Activated CD4-positive, alpha-beta memory T cell treated with anti-CD3 and anti-CD28 coated beads for 36 hours (primary cell): ENCODE results near the gene USP34. TPM values are rescaled to one million over a fixed set of nuclear protein-coding genes. Genes with fewer than 3 reads are reported as not detected.

ENCODE experiments used
- CTCF ChIA-PET: fragments of 350-600 bp; sonication (Branson Sonifier 250); formaldehyde crosslinking; loops from one replicate; lab custom pipeline; 2021; ENCODE audit warnings: antibody characterized with exemption, inconsistent platforms; lab: Charles Lee
- POLR2A ChIA-PET: fragments of 350-600 bp; sonication (Branson Sonifier 250); formaldehyde crosslinking; loops from one replicate; lab custom pipeline; 2021; ENCODE audit warnings: antibody characterized with exemption; lab: Charles Lee
- DNase-seq: peaks from one replicate; pipeline ENCODE4 v3.0.0-alpha.2; 2020
- H3K27ac Mint-ChIP-seq: one replicate; pipeline ENCODE4 v1.8.0; 2021; ENCODE audit warnings: mixed read lengths
- H3K27me3 Mint-ChIP-seq: one replicate; pipeline ENCODE4 v1.8.0; 2021; ENCODE audit warnings: mixed read lengths
- H3K36me3 Mint-ChIP-seq: one replicate; pipeline ENCODE4 v1.8.0; 2021; ENCODE audit warnings: mixed read lengths
- H3K4me1 Mint-ChIP-seq: one replicate; pipeline ENCODE4 v1.8.0; 2021; ENCODE audit warnings: low read depth, mixed read lengths
- H3K4me3 Mint-ChIP-seq: one replicate; pipeline ENCODE4 v1.8.0; 2021; ENCODE audit warnings: mild to moderate bottlenecking, mixed read lengths
- H3K9me3 Mint-ChIP-seq: one replicate; pipeline ENCODE4 v1.8.0; 2021; ENCODE audit warnings: mixed read lengths
- intact Hi-C: fragments of 100-400 bp; cut with micrococcal nuclease; formaldehyde crosslinking; loops from one replicate; pipeline ENCODE4 v1.15.1; 2023
- total RNA-seq, 2 experiments: library from RNA; stranded (reverse); gene quantifications; one replicate each; pipeline ENCODE4 v1.2.3, GENCODE V29; 2021

USP34 gene
- total RNA-seq, 2 experiments from 2014 or later: 61.1 to 69.4 TPM

DNA sequence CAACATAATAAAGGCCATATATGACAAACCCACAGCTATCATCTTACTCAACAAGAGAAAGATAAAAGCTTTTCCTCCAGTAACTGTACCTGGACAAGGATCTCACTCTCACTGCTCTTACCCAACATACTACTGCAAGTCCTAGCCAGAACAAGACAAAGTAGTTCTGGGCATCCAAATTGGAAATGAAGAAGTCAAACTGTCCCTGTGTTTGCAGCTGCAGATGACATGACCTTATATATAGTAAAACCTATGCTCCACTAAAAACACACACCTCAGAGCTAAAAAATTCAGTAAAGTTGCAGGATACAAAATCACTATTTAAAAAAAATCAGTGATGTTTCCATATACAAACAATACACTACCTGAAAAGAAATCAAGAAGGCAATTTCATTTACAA is 32.2 kb downstream of the USP34 start:
- H3K4me1 Mint-ChIP-seq: peaks cover 67% of the 10 kb centered on the region
- H3K27me3 Mint-ChIP-seq: no peaks in the 10 kb centered on the region
- POLR2A ChIA-PET: interaction anchor here (0.6 kb wide), 1 partner anchor 269 kb away, joined by 3 read pairs; no protein-coding TSS in a partner anchor
- no peak for DNase-seq
- no peak overlapping the region for H3K4me3 Mint-ChIP-seq
- CTCF ChIA-PET: interaction anchor here (0.5 to 1.1 kb wide), 3 partner anchors 12 to 394 kb away, joined by 3 to 6 read pairs (median 5); no protein-coding TSS in a partner anchor
- intact Hi-C loops: no loop called here
- peaks cover 17% of the 10 kb centered on the region for H3K9me3 Mint-ChIP-seq
- H3K36me3 Mint-ChIP-seq: peaks cover 13% of the 10 kb centered on the region
- H3K27ac Mint-ChIP-seq: no peak overlapping the region

DNA sequence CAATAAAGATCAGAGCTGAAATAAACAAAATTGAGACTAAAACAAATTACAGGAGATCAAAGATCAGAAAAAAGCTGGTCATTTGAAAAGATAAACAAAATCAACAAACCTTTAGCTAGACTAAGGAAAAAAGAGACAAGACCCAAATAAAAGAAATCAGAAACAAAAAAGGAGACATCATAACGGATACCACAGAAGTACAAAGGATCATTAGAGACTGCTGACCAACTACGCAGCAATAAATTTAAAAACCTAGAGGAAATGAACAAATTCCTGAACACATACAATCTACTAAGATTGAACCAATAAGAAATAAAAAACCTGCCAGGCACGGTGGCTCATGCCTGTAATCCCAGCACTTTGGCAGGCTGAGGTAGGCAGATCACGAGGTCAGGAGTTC is 33.7 kb downstream of the USP34 start:
- peaks cover 15% of the 10 kb centered on the region for H3K36me3 Mint-ChIP-seq
- POLR2A ChIA-PET: no interaction called here
- no peak overlapping the region for H3K4me3 Mint-ChIP-seq
- H3K9me3 Mint-ChIP-seq: peaks cover 17% of the 10 kb centered on the region
- no peak for DNase-seq
- intact Hi-C loops: no loop called here
- no peaks in the 10 kb centered on the region for H3K27me3 Mint-ChIP-seq
- peaks cover 62% of the 10 kb centered on the region for H3K4me1 Mint-ChIP-seq
- CTCF ChIA-PET: no interaction called here
- H3K27ac Mint-ChIP-seq: no peak overlapping the region

- intact Hi-C loops: no loop called here
- DNase-seq: no peak
- Mint-ChIP-seq H3K4me1 (peaks cover 55% of the 10 kb centered on the region), H3K9me3 (peaks cover 17% of the 10 kb centered on the region), H3K36me3 (peaks cover 15% of the 10 kb centered on the region), H3K4me3 (no peak overlapping the region), H3K27ac (no peak overlapping the region), H3K27me3 (no peaks in the 10 kb centered on the region)
- POLR2A ChIA-PET: no interaction called here
- CTCF ChIA-PET: interaction anchor here (0.6 kb wide), 1 partner anchor 145 kb away, joined by 3 read pairs; no protein-coding TSS in a partner anchor
Measured at GRCh38 chr2:61436092-61436491, 34.8 kb downstream of the USP34 start.

GRCh38 chr2:61435291-61435690 is 35.6 kb downstream of the USP34 start:
- Mint-ChIP-seq H3K27me3 (no peaks in the 10 kb centered on the region), H3K9me3 (peaks cover 17% of the 10 kb centered on the region), H3K4me3 (no peak overlapping the region), H3K4me1 (peaks cover 59% of the 10 kb centered on the region), H3K27ac (peak overlapping the region; percentile 46), H3K36me3 (peaks cover 15% of the 10 kb centered on the region)
- intact Hi-C loops: no loop called here
- CTCF ChIA-PET: no interaction called here
- DNase-seq: no peak
- POLR2A ChIA-PET: no interaction called here

DNA sequence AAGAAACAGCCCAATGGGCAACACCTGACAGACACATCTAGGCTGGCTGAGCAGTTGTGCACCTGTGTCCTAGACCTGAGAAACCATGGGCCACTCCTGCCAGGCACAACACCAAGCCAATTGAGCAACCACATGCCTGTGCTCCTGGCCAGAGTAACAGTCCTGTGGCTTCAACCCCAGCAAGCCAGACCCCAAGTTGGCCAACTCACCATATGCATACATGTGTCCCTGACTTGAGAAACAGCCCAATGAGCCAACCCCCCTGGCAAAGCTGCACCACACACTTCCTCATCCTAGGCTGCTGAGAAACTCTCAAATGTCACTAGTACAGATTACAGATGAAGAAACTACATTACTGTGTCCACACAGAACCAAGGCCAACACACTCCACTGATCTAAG is 36.6 kb downstream of the USP34 start:
- H3K9me3 Mint-ChIP-seq: peaks cover 17% of the 10 kb centered on the region
- intact Hi-C loops: no loop called here
- DNase-seq: no peak
- peaks cover 15% of the 10 kb centered on the region for H3K36me3 Mint-ChIP-seq
- CTCF ChIA-PET: no interaction called here
- H3K27ac Mint-ChIP-seq: peak overlapping the region; percentile 35
- H3K27me3 Mint-ChIP-seq: no peaks in the 10 kb centered on the region
- H3K4me1 Mint-ChIP-seq: peaks cover 55% of the 10 kb centered on the region
- POLR2A ChIA-PET: no interaction called here
- no peak overlapping the region for H3K4me3 Mint-ChIP-seq

DNA sequence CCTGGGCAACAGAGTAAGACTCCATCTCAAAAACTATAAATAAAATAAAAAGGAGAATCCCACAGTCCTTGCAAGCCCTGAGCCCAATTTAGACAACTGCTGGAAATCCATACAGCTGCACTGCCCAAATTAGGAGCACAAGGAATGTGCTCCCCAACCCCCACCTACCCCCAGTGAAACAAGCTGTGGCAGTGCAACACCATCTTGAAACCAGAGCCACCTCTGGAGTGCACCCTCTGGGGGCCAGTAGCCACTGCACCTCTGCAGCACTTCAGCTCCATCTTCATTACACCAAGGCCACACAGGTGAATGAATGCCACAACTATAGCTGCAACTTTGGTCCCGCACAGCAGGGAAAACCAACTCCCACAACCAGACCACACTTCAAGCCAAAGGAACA is 37.3 kb downstream of the USP34 start:
- Mint-ChIP-seq H3K4me3 (no peak overlapping the region), H3K27ac (no peak overlapping the region), H3K9me3 (peaks cover 15% of the 10 kb centered on the region), H3K27me3 (no peaks in the 10 kb centered on the region), H3K4me1 (peaks cover 51% of the 10 kb centered on the region), H3K36me3 (peaks cover 12% of the 10 kb centered on the region)
- ChIA-PET CTCF (no interaction called here), POLR2A (no interaction called here)
- intact Hi-C loops: no loop called here
- no peak for DNase-seq

- DNase-seq: no peak
- intact Hi-C loops: no loop called here
- Mint-ChIP-seq H3K36me3 (peaks cover 10% of the 10 kb centered on the region), H3K4me1 (peaks cover 51% of the 10 kb centered on the region), H3K27ac (no peak overlapping the region), H3K4me3 (no peak overlapping the region), H3K9me3 (peaks cover 13% of the 10 kb centered on the region), H3K27me3 (no peaks in the 10 kb centered on the region)
- ChIA-PET POLR2A (no interaction called here), CTCF (interaction anchor here (0.6 kb wide), 1 partner anchor 427 kb away, joined by 4 read pairs; no protein-coding TSS in a partner anchor)
Measured at GRCh38 chr2:61432990-61433389, 37.9 kb downstream of the USP34 start.

GRCh38 chr2:61431345-61431744 is 39.5 kb downstream of the USP34 start:
- ChIA-PET CTCF (interaction anchor here (0.6 kb wide), 1 partner anchor 227 kb away, joined by 3 read pairs; no protein-coding TSS in a partner anchor), POLR2A (no interaction called here)
- no peaks in the 10 kb centered on the region for H3K27me3 Mint-ChIP-seq
- H3K27ac Mint-ChIP-seq: no peak overlapping the region
- intact Hi-C loops: no loop called here
- H3K36me3 Mint-ChIP-seq: peaks cover 1% of the 10 kb centered on the region
- peaks cover 3% of the 10 kb centered on the region for H3K9me3 Mint-ChIP-seq
- no peak overlapping the region for H3K4me3 Mint-ChIP-seq
- DNase-seq: no peak
- H3K4me1 Mint-ChIP-seq: peaks cover 50% of the 10 kb centered on the region

- CTCF ChIA-PET: interaction anchor here (0.6 to 2.0 kb wide), 28 partner anchors 10 to 445 kb away, joined by 3 to 14 read pairs (median 4); partner anchors contain the start of gene XPO1
- DNase-seq: peak; percentile 84
- intact Hi-C loops: loop anchor here (1.0 to 10.0 kb wide), 4 partner anchors 45 to 338 kb away; partner anchors contain the start of gene USP34
- H3K27me3 Mint-ChIP-seq: no peaks in the 10 kb centered on the region
- H3K9me3 Mint-ChIP-seq: no peaks in the 10 kb centered on the region
- no peaks in the 10 kb centered on the region for H3K36me3 Mint-ChIP-seq
- H3K27ac Mint-ChIP-seq: peak overlapping the region; percentile 64
- no peak overlapping the region for H3K4me3 Mint-ChIP-seq
- POLR2A ChIA-PET: interaction anchor here (0.8 kb wide), 1 partner anchor 44 kb away, joined by 5 read pairs; no protein-coding TSS in a partner anchor
- peaks cover 57% of the 10 kb centered on the region for H3K4me1 Mint-ChIP-seq
Measured at GRCh38 chr2:61426267-61426897, 44.5 kb downstream of the USP34 start.

GRCh38 chr2:61425605-61426155 is 45.2 kb downstream of the USP34 start:
- ChIA-PET CTCF (interaction anchor here (0.7 to 2.0 kb wide), 25 partner anchors 9 to 446 kb away, joined by 3 to 14 read pairs (median 5); partner anchors contain the start of gene XPO1), POLR2A (interaction anchor here (0.8 kb wide), 1 partner anchor 44 kb away, joined by 5 read pairs; no protein-coding TSS in a partner anchor)
- no peak for DNase-seq
- Mint-ChIP-seq H3K27me3 (no peaks in the 10 kb centered on the region), H3K4me3 (no peak overlapping the region), H3K36me3 (no peaks in the 10 kb centered on the region), H3K4me1 (peaks cover 59% of the 10 kb centered on the region), H3K27ac (peak overlapping the region; percentile 83), H3K9me3 (no peaks in the 10 kb centered on the region)
- intact Hi-C loops: loop anchor here (1.0 to 10.0 kb wide), 4 partner anchors 46 to 339 kb away; partner anchors contain the start of gene USP34

GRCh38 chr2:61423714-61424113 is 47.2 kb downstream of the USP34 start:
- no peak overlapping the region for H3K27ac Mint-ChIP-seq
- no peaks in the 10 kb centered on the region for H3K36me3 Mint-ChIP-seq
- ChIA-PET CTCF (no interaction called here), POLR2A (no interaction called here)
- peaks cover 72% of the 10 kb centered on the region for H3K4me1 Mint-ChIP-seq
- no peaks in the 10 kb centered on the region for H3K27me3 Mint-ChIP-seq
- DNase-seq: no peak
- no peaks in the 10 kb centered on the region for H3K9me3 Mint-ChIP-seq
- no peak overlapping the region for H3K4me3 Mint-ChIP-seq
- intact Hi-C loops: loop anchor here (10.0 kb wide), 1 partner anchor 341 kb away; no protein-coding TSS in a partner anchor

DNA sequence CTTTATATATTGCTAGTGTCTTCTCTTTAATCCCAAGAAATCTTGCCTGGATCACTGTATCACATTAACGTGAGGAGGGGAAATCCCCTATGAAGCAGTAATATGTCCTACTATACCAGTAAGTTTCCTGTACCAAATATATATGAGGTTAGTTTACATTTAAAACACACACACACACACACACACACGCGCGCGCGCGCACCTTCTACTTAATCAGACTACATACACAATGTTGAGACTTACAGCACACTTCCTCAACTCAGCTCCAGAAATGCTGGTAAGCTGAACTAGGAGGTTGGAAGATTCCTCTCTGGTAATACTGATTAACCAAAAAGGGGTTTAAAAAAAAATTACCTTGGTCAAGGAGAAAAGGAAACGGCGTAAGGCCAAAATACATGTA is 49.3 kb downstream of the USP34 start:
- peak; percentile 43 for DNase-seq
- intact Hi-C loops: loop anchor here (10.0 kb wide), 1 partner anchor 343 kb away; no protein-coding TSS in a partner anchor
- Mint-ChIP-seq H3K27me3 (no peaks in the 10 kb centered on the region), H3K4me1 (peaks cover 60% of the 10 kb centered on the region), H3K36me3 (peaks cover 2% of the 10 kb centered on the region), H3K4me3 (no peak overlapping the region), H3K27ac (peak overlapping the region; percentile 9), H3K9me3 (no peaks in the 10 kb centered on the region)
- POLR2A ChIA-PET: no interaction called here
- CTCF ChIA-PET: interaction anchor here (1.5 kb wide), 1 partner anchor 8 kb away, joined by 5 read pairs; no protein-coding TSS in a partner anchor
